ENCODE data around the gene MYRIP. TPM values are rescaled to one million over a fixed set of nuclear protein-coding genes. Genes with fewer than 3 reads are reported as not detected.

Gene MYRIP
- total and polyA plus RNA-seq, 12 donors: 0.24 to 4.8 (median 1.4) TPM

DNA sequence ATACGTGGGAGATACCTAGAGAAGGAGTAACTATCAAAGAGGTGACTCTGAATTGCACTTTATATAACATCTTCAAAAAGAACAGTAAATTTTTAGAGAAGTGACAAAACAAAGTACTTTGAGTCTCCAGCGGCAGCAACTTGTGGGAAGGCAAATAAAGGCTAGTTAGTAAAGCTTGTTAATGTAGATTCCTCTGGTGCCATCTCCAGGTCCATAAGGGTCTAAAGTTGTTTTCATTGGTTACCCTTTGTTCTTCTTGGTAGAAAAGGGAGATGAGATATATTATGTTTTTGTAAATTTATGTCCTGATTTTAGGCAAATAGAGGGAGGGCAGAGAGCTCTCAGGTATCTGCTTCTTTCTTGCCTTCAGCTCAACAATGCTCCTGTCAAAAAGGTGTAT, 161.6 kb downstream of the MYRIP start:
- TF ChIP-seq, protein P1, sequence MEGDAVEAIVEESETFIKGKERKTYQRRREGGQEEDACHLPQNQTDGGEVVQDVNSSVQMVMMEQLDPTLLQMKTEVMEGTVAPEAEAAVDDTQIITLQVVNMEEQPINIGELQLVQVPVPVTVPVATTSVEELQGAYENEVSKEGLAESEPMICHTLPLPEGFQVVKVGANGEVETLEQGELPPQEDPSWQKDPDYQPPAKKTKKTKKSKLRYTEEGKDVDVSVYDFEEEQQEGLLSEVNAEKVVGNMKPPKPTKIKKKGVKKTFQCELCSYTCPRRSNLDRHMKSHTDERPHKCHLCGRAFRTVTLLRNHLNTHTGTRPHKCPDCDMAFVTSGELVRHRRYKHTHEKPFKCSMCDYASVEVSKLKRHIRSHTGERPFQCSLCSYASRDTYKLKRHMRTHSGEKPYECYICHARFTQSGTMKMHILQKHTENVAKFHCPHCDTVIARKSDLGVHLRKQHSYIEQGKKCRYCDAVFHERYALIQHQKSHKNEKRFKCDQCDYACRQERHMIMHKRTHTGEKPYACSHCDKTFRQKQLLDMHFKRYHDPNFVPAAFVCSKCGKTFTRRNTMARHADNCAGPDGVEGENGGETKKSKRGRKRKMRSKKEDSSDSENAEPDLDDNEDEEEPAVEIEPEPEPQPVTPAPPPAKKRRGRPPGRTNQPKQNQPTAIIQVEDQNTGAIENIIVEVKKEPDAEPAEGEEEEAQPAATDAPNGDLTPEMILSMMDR (IDR thresholded peaks at IDR 0.05): no peak
- no peak for TF ChIP-seq POLR2A (IDR thresholded peaks at IDR 0.05)
- no peaks in the 10 kb centered on the region for H3K4me1 ChIP-seq (replicated peaks in 1 of 2)
- H3K27me3 ChIP-seq: no peaks in the 10 kb centered on the region
- WGBS, 4 donors: 75 to 84% (median 83%) methylated on average over 2 of the region's 2 CpGs
- intact Hi-C loops (cut with DNase I): no loop called here
- H3K9me3 ChIP-seq (replicated peaks in 1 of 3): no peaks in the 10 kb centered on the region
- no peak overlapping the region for H3K27ac ChIP-seq
- H3K36me3 ChIP-seq (replicated peaks in 1 of 2): no peaks in the 10 kb centered on the region
- DNase-seq: no peak
- no peak overlapping the region for H3K4me3 ChIP-seq

DNA sequence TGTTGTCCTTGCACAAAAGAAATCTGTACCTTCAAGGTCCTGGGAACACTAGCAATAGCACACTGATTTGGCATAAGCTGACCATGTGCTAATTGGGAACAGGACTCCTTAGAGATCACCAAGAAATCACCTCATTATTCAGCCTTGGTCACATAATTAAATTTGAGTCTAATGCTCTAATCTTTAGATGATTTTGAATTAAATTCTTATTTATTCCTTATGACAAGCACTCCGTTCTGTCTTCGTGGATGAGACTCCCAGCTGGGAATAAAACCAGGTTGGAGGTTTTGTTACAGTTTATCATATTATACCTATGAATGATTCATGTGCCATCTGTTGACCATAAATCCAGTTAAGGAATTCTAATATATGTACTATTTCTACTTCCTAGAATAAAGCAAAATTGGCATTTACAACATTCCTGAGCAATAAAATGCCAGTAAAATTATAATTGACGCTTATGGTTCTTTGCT, 162.2 kb downstream of the MYRIP start:
- no peaks in the 10 kb centered on the region for H3K36me3 ChIP-seq (replicated peaks in 1 of 2)
- H3K9me3 ChIP-seq (replicated peaks in 1 of 3): no peaks in the 10 kb centered on the region
- TF ChIP-seq, protein P1 (IDR thresholded peaks at IDR 0.05): no peak
- no peak for TF ChIP-seq POLR2A (IDR thresholded peaks at IDR 0.05)
- WGBS, 4 donors: 75 to 81% (median 77%) methylated on average over 3 of the region's 3 CpGs
- DNase-seq: no peak
- intact Hi-C loops (cut with DNase I): no loop called here
- no peak overlapping the region for H3K27ac ChIP-seq
- H3K27me3 ChIP-seq: no peaks in the 10 kb centered on the region
- no peak overlapping the region for H3K4me3 ChIP-seq
- no peaks in the 10 kb centered on the region for H3K4me1 ChIP-seq (replicated peaks in 1 of 2)

DNA sequence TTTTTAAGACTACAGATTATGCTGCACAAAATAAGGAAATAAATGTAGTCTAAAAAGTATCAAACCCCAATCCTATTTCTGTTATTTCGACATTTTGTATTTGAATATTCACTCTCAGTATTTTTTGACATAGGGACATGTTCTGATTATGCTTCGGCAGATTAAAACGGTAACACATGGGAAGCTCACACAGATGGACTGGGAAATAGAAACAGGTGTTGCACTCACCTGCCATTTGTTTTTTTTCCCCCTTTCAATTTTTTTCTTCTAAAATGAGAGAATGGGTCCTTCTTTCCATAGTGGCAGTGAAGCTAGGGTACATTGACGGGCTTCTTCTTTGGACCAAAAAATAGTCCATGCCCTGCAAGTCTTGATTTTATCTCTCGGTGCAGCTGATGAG, 163.1 kb downstream of the MYRIP start:
- DNase-seq: no peak
- no peaks in the 10 kb centered on the region for H3K9me3 ChIP-seq (replicated peaks in 1 of 3)
- no peak overlapping the region for H3K27ac ChIP-seq
- H3K27me3 ChIP-seq: no peaks in the 10 kb centered on the region
- no peak overlapping the region for H3K4me3 ChIP-seq
- no peak for TF ChIP-seq POLR2A (IDR thresholded peaks at IDR 0.05)
- TF ChIP-seq, protein P1 (IDR thresholded peaks at IDR 0.05): no peak
- 79 to 83% (median 82%) methylated on average over 5 of the region's 5 CpGs for WGBS, 4 donors
- no peaks in the 10 kb centered on the region for H3K4me1 ChIP-seq (replicated peaks in 1 of 2)
- intact Hi-C loops (cut with DNase I): no loop called here
- H3K36me3 ChIP-seq (replicated peaks in 1 of 2): no peaks in the 10 kb centered on the region

DNA sequence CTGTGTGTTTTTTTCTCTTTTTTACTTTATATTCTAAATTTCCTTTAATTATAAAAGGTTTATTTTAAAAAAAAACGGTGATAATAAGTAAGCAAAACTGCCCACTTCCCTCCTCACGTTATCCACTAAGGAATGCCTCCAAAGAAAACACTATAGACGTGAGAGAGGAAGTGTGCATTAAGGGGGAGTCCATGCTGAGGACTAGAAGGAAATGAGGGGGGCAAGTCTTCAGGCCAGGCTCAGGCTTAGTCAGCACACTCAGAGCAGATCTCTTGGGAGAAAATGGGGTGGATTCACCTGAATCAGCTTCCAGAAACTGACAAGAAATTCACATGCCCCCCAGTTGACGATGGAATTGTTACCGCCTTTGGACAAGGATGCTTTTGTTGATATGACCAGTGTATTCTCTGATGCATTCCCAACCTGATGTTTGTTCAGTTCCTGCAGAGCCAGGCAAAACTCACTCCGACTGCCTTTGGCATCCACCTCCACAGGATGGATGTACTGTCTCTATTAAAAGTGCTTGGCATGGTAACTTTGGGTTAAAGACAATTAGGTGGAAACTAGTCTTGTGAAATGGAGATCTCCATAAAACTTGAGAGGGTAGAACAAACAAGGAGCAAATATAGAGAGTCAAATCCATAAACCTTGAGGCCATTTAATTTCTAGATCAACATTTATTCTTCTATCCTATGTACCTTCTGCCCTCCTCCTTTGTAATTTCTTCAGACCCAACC, 167.8 kb downstream of the MYRIP start:
- TF ChIP-seq POLR2A (IDR thresholded peaks at IDR 0.05): no peak
- TF ChIP-seq, protein P1 (IDR thresholded peaks at IDR 0.05): no peak
- intact Hi-C loops (cut with DNase I): no loop called here
- WGBS, 4 donors: 63 to 68% (median 67%) methylated on average over 6 of the region's 6 CpGs
- no peak overlapping the region for H3K4me3 ChIP-seq
- no peaks in the 10 kb centered on the region for H3K27me3 ChIP-seq
- no peaks in the 10 kb centered on the region for H3K4me1 ChIP-seq (replicated peaks in 1 of 2)
- H3K27ac ChIP-seq: no peak overlapping the region
- no peak for DNase-seq
- no peaks in the 10 kb centered on the region for H3K9me3 ChIP-seq (replicated peaks in 1 of 3)
- H3K36me3 ChIP-seq (replicated peaks in 1 of 2): no peaks in the 10 kb centered on the region

All from adrenal gland (tissue), 12 donors.